ENCODE measurements around the gene AGMAT.
"Not testable (repeated sequence)": the region's sequence is repeated elsewhere in the genome, so short reads cannot be mapped to it uniquely, and the experiment has no call there.

GRCh38 chr1:15604400-15604799 is 19.5 kb upstream of the AGMAT start:
- TF ChIP-seq, protein P1, sequence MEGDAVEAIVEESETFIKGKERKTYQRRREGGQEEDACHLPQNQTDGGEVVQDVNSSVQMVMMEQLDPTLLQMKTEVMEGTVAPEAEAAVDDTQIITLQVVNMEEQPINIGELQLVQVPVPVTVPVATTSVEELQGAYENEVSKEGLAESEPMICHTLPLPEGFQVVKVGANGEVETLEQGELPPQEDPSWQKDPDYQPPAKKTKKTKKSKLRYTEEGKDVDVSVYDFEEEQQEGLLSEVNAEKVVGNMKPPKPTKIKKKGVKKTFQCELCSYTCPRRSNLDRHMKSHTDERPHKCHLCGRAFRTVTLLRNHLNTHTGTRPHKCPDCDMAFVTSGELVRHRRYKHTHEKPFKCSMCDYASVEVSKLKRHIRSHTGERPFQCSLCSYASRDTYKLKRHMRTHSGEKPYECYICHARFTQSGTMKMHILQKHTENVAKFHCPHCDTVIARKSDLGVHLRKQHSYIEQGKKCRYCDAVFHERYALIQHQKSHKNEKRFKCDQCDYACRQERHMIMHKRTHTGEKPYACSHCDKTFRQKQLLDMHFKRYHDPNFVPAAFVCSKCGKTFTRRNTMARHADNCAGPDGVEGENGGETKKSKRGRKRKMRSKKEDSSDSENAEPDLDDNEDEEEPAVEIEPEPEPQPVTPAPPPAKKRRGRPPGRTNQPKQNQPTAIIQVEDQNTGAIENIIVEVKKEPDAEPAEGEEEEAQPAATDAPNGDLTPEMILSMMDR (IDR thresholded peaks at IDR 0.05) = not testable (repeated sequence)
- TF ChIP-seq EZH2, EZH2phosphoT487 (IDR thresholded peaks at IDR 0.05): not testable (repeated sequence)

Data from neural progenitor cell (in vitro differentiated cells).